HEK293T (cell line): ENCODE measurements around the gene IFNA10.
"Not testable (repeated sequence)": the region's sequence is repeated elsewhere in the genome, so short reads cannot be mapped to it uniquely, and the experiment has no call there.

Experiments
- FOXK2 ChIP-seq: fragments of 450-650 bp; IDR thresholded peaks from 2 replicates; pipeline ENCODE4 v1.6.1; 2016; ENCODE audit warnings: mild to moderate bottlenecking
- ZNF384 ChIP-seq: fragments of 450-650 bp; IDR thresholded peaks from 2 replicates; pipeline ENCODE4 v1.6.1; 2016

DNA sequence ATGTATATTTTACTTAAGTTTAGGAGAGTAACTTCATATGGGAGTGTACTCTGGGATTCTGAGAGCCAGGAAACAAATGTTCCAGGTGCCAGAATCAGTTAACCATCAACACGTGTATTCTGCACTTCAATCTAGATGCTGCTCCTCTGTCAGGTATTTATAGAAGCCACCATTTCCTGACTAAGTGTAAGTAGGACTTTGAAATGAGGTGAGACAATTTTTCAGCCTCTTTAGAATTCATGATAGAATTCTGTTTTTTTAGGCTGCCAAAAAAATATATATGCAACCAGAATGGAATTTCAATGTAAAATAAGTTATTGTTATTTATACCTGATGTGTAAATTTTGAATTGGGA, 29.4 kb upstream of the IFNA10 start:
- TF ChIP-seq ZNF384, FOXK2: not testable (repeated sequence)
